GM19099 (cell line): ENCODE results near the gene NTNG1.

ENCODE experiments used
- POLR2A ChIP-seq: IDR thresholded peaks from 3 replicates; pipeline ENCODE4 v1.6.1; 2011; ENCODE audit warnings: low read depth; ENCODE audit not compliant: insufficient read length; ENCODE audit errors: extremely low read depth

Gene NTNG1

GRCh38 chr1:107413546-107413945, 272.7 kb downstream of the NTNG1 start:
- no peak for TF ChIP-seq POLR2A

- no peak for TF ChIP-seq POLR2A
These were observed 273.1 kb downstream of the NTNG1 start for GRCh38 chr1:107413951-107414350.

- TF ChIP-seq POLR2A, result no peak
These were observed 273.7 kb downstream of the NTNG1 start for GRCh38 chr1:107414550-107414949.

- TF ChIP-seq POLR2A, result no peak
These were observed 274.4 kb downstream of the NTNG1 start for GRCh38 chr1:107415241-107415640.

DNA sequence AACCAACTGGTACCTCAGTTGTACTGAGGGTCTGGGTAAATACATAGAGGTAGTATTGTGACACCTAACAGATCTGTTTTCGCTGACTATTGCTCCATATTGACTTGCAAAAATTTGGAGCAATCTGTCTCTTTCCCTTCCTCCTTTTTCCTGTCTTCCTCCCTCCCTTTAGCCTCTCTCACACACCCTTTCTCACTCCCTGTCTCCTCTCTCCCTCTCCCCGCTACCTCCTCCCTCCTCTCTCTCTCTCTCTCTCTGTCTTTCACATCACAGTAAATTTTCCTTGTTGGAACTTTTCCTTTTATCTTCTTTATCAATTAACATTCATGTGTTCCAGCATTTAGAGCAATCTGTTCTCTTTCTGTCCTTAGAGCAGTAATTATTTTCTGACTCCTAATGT, 278.2 kb downstream of the NTNG1 start:
- TF ChIP-seq POLR2A, result no peak

DNA sequence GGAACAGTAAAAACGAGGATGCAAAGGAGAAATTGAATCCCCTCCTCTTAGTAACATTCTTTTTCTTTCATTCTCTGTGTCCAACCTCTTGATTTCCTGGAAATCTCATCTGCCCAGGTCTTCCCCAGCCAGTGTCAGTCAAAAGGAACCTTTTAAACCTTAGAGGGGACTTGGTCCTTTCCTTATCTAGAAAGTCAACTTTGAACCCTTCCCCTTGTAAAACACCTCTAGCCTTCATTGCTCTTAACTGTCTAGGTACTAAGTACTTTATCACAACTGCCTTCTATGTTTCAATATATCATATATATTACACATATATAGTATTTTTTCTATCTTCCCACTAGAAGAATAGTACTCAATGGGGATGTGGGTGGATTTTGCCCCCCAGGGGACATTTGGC, 282.1 kb downstream of the NTNG1 start:
- no peak for TF ChIP-seq POLR2A

DNA sequence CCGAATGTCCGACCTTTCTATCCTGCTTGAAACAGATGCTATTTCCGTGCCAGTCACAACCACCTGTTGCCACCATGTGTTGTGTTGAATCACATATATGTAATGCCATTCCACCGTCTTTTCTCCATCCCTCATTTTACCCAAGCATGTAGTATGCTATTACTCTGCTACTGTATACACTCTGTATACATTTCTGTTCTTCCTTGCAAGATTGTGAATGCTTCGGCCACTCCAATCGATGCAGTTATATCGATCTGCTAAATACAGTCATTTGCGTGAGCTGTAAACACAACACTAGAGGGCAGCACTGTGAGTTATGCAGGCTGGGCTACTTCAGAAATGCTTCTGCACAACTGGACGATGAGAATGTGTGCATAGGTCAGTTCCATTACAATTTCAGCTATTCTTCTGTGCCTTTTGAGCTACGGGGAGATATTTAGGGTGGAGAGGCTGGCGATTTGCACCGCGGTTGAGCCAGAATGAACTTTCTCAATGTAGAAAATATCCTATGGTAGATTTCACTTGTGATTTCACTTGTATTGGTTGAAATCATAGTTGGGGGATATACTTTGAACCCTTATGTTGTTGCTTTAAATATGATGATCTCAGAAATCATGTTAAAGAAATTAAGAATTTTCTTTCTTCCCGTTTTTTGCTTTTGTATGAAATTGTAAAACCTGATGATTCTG, 289.8 kb downstream of the NTNG1 start:
- no peak for TF ChIP-seq POLR2A

GRCh38 chr1:107432108-107432507, 291.3 kb downstream of the NTNG1 start:
- TF ChIP-seq POLR2A, result no peak

- no peak for TF ChIP-seq POLR2A
These were observed 292.2 kb downstream of the NTNG1 start for GRCh38 chr1:107433068-107433467.

- TF ChIP-seq POLR2A, result no peak
These were observed 293.0 kb downstream of the NTNG1 start for GRCh38 chr1:107433635-107434360.

DNA sequence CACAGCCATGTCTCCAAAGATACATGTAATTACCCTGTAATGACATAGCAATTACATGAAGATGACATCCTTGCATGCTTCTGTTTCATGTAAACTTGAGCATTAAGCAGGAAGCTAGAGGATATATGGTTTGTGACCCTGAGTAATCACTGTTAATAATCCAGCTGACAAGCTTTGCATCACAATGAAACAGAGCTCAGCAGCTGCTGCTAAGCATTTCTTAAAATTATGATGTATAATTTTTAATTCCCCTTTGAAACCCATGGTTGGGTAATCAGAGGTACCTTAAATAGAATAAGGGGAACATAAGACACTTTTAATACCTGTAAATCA, 293.5 kb downstream of the NTNG1 start:
- TF ChIP-seq POLR2A, result no peak

- no peak for TF ChIP-seq POLR2A
These were observed 295.9 kb downstream of the NTNG1 start for GRCh38 chr1:107436552-107437241.

DNA sequence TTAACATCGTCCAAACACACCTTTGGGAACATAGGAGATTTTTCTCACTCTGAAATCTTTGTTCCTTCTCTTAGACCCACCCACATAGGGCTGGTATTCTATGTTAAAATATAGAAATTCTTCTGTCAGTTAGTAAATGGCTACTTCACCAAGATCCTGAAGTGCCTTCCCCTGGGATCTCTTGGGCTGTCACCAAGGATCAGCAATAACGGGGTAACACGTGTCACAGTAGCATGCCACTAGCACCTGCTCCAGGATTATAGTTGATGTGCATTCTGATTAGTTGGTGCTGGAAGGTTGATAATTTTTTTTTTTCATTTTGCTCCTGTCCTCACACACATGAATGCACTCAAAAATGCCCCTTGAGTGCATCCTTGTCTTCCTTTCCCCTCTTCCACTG, 298.7 kb downstream of the NTNG1 start:
- TF ChIP-seq POLR2A, result no peak

DNA sequence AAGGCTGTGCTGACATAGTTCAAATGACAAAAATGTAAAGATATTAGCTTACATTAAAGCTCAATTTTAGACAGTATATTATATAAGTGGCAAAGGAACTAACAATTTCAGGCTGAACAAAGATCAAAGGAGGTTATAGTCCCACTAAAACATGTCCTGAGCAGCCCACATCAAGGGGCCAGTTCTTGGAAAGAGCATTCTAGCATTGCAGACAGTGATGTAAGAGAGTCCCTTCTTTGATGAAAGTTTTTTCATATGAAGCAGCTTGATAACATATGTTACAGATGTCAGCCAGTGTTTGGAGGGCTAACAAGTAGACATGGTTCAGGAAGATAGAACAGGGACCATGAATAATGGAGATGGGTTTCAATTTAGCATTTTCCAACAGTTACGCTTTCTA, 301.7 kb downstream of the NTNG1 start:
- no peak for TF ChIP-seq POLR2A

GRCh38 chr1:107443027-107443426, 302.2 kb downstream of the NTNG1 start:
- no peak for TF ChIP-seq POLR2A

DNA sequence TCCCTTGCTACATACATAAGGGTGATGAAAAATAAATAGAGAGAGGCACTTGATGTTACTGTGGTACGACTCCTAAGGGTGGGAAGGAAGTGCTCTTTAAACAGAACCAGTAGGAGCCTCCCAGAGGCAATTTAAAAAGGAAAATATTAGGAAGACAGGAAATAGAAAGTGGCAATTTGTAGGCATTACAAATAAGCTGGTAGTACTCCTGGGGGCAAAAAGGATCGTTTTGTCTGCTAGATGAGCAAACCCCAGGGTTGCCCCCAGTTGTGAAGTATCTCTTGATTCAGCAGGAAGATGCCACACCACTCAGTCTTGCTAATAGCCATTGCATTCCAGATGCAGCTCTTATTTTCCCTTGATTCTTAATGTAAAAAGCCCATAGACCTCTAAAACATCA, 303.0 kb downstream of the NTNG1 start:
- TF ChIP-seq POLR2A, result no peak
